Measurements from ENCODE around the gene MDM4.

MDM4 gene

GRCh38 chr1:204564835-204565234, 48.6 kb downstream of the MDM4 start:
- no peak for TF ChIP-seq TAF1 (IDR thresholded peaks at IDR 0.05; ENCODE audit: borderline replicate concordance, insufficient read depth, low read length)
- no peak for TF ChIP-seq FOXP2 (optimal IDR thresholded peaks at IDR 0.05; ENCODE audit: borderline replicate concordance, extremely low read depth, extremely low read length, insufficient read depth)
- TF ChIP-seq POLR2AphosphoS5 (IDR thresholded peaks at IDR 0.05; ENCODE audit: low read depth, low read length): no peak
- no peak for TF ChIP-seq SIN3A (IDR thresholded peaks at IDR 0.05; ENCODE audit: borderline replicate concordance, insufficient read depth, low read length)
- TF ChIP-seq REST (IDR thresholded peaks at IDR 0.05; ENCODE audit: insufficient read depth in 1 of 2, low read depth in 2 of 2, low read length in 2 of 2): no peak

- TF ChIP-seq SIN3A (IDR thresholded peaks at IDR 0.05; ENCODE audit: borderline replicate concordance, insufficient read depth, low read length) (no peak), POLR2AphosphoS5 (IDR thresholded peaks at IDR 0.05; ENCODE audit: low read depth, low read length) (no peak), REST (IDR thresholded peaks at IDR 0.05; ENCODE audit: insufficient read depth in 1 of 2, low read depth in 2 of 2, low read length in 2 of 2) (no peak), TAF1 (IDR thresholded peaks at IDR 0.05; ENCODE audit: borderline replicate concordance, insufficient read depth, low read length) (no peak), FOXP2 (optimal IDR thresholded peaks at IDR 0.05; ENCODE audit: borderline replicate concordance, extremely low read depth, extremely low read length, insufficient read depth) (no peak)
Measured at GRCh38 chr1:204565617-204566582, 49.7 kb downstream of the MDM4 start.

GRCh38 chr1:204566583-204566955, 50.4 kb downstream of the MDM4 start:
- TF ChIP-seq POLR2AphosphoS5 (IDR thresholded peaks at IDR 0.05; ENCODE audit: low read depth, low read length): no peak
- no peak for TF ChIP-seq FOXP2 (optimal IDR thresholded peaks at IDR 0.05; ENCODE audit: borderline replicate concordance, extremely low read depth, extremely low read length, insufficient read depth)
- no peak for TF ChIP-seq SIN3A (IDR thresholded peaks at IDR 0.05; ENCODE audit: borderline replicate concordance, insufficient read depth, low read length)
- TF ChIP-seq TAF1 (IDR thresholded peaks at IDR 0.05; ENCODE audit: borderline replicate concordance, insufficient read depth, low read length): no peak
- TF ChIP-seq REST (IDR thresholded peaks at IDR 0.05; ENCODE audit: insufficient read depth in 1 of 2, low read depth in 2 of 2, low read length in 2 of 2): no peak

- TF ChIP-seq REST (IDR thresholded peaks at IDR 0.05; ENCODE audit: insufficient read depth in 1 of 2, low read depth in 2 of 2, low read length in 2 of 2) (no peak), FOXP2 (optimal IDR thresholded peaks at IDR 0.05; ENCODE audit: borderline replicate concordance, extremely low read depth, extremely low read length, insufficient read depth) (no peak), POLR2AphosphoS5 (IDR thresholded peaks at IDR 0.05; ENCODE audit: low read depth, low read length) (no peak), TAF1 (IDR thresholded peaks at IDR 0.05; ENCODE audit: borderline replicate concordance, insufficient read depth, low read length) (no peak), SIN3A (IDR thresholded peaks at IDR 0.05; ENCODE audit: borderline replicate concordance, insufficient read depth, low read length) (no peak)
Measured at GRCh38 chr1:204567071-204567470, 50.9 kb downstream of the MDM4 start.
